Transverse colon (tissue), 4 donors: ENCODE data around the gene TLR4.

ENCODE experiments used
- EP300 ChIP-seq: sonication (generic); formaldehyde crosslinking; IDR thresholded peaks from one replicate; pipeline ENCODE4 v1.6.1; 2017; ENCODE audit warnings: antibody characterized with exemption, low read depth
- POLR2A ChIP-seq: fragments of 450-650 bp; IDR thresholded peaks from one replicate; pipeline ENCODE4 v1.6.1; 2016; ENCODE audit warnings: antibody characterized with exemption, mild to moderate bottlenecking, moderate library complexity
- POLR2AphosphoS5 ChIP-seq, 3 donors: sonication (generic); formaldehyde crosslinking; IDR thresholded peaks; one replicate each; pipeline ENCODE4 v1.6.1; 2016; ENCODE audit warnings: antibody characterized with exemption in 3 of 3
- TF ChIP-seq, protein P1 (sequence below), 5 experiments: fragments of 200-600 bp in 3 of 5; fragments of 450-650 bp in 2 of 5; sonication (generic) in 3 of 5; IDR thresholded peaks; 1 replicate in 2 of 5; 2 replicates in 3 of 5; pipeline ENCODE4 v1.5.1; 2016 to 2017; ENCODE audit warnings: antibody characterized with exemption in 5 of 5, inconsistent platforms in 3 of 5, mild to moderate bottlenecking in 2 of 5, moderate library complexity in 1 of 5

DNA sequence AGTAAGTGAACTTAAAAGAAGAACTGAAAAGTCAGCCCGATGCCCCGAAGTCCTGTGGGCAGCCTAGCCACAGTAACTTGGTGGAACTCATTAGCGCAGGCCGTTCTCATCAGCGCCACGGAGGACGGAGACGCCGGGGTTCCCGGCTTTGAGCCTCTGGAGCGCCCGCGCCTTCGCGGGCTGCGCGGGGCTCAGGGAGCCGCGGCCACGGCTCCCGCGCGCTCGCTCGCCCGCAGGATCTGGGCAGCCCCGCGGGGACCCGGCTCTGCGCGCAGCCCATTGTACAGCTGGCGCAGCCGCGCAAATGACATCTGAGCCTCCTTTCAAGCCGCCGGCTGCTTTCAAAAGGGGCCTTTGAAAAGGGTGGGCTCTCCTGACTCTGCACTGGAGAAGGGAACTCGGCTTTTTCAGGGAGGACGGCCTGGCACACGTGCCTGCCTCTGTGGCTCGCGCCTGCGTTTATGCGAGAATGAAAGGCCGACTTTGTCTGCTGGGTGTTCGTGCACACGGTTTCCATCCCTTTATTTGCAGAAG, 40.7 kb downstream of the TLR4 start:
- TF ChIP-seq, protein P1, sequence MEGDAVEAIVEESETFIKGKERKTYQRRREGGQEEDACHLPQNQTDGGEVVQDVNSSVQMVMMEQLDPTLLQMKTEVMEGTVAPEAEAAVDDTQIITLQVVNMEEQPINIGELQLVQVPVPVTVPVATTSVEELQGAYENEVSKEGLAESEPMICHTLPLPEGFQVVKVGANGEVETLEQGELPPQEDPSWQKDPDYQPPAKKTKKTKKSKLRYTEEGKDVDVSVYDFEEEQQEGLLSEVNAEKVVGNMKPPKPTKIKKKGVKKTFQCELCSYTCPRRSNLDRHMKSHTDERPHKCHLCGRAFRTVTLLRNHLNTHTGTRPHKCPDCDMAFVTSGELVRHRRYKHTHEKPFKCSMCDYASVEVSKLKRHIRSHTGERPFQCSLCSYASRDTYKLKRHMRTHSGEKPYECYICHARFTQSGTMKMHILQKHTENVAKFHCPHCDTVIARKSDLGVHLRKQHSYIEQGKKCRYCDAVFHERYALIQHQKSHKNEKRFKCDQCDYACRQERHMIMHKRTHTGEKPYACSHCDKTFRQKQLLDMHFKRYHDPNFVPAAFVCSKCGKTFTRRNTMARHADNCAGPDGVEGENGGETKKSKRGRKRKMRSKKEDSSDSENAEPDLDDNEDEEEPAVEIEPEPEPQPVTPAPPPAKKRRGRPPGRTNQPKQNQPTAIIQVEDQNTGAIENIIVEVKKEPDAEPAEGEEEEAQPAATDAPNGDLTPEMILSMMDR (IDR thresholded peaks at IDR 0.05): no peak
- TF ChIP-seq POLR2A: no peak
- TF ChIP-seq POLR2AphosphoS5 (IDR thresholded peaks at IDR 0.05): no peak
- TF ChIP-seq EP300: no peak
